ENCODE measurements around the gene PLA2G6. TPM values are rescaled to one million over a fixed set of nuclear protein-coding genes. Genes with fewer than 3 reads are reported as not detected.
A peak's percentile ranks its signal among the peaks of the same experiment; 100 is the strongest.

Gene PLA2G6
- total RNA-seq, 5 donors from 2014 or later (not counting 1 experiment from before 2014, with no cell fraction given), result 93.6 to 197 (median 162) TPM

DNA sequence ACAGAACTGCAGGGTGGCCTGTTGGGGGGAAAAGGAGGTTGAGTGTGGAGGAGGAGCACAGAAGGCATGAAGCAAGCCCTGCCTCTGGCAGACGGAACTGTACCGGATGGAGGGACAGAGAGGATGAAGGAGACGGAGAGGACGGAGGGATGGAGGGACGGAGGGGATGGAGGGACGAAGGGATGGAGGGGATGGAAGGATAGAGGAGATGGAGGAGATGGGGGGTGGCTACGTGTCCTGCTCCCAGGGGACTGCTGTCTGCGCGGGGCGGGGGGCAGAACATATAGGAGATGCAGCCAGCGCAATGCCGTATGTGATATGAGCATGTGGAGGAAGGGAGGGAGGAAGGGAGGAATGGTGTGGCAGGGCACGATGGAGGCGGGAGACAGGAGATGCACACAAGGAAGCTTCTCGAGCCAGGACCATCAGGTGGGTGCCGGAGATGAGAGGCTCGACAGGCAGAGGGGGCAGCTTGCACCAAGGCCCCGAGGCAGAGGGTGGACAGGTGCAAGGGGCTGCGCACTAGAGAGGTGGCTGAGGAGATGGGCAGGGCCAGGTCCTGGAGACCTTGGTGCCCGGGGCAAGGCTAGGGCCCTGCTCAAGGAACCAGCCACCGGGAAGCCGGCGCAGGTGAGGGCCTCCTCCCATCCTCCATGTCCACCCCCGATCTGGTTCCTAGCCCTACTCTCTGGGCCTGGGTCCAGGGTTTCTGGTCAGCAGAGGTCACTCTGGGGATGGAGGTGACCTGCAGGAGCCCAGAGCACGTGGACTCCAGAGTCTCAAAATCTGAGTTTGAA, 45.4 kb upstream of the PLA2G6 start:
- no peak for ATAC-seq (replicated peaks in 1 of 4)
- DNase-seq, result no peak
- ChIA-PET CTCF (no interaction called here), POLR2A (no interaction called here)
- H3K9me3 Mint-ChIP-seq, result no peaks in the 10 kb centered on the region
- no peaks in the 10 kb centered on the region for H3K27me3 Mint-ChIP-seq
- peaks cover 22 to 50% of the 10 kb centered on the region in 2 donors for H3K36me3 ChIP-seq (ENCODE audit: control insufficient read depth in 2 of 2, extremely low read depth in 1 of 2, insufficient read depth in 1 of 2, low read length in 1 of 2)
- WGBS (ENCODE audit: insufficient coverage), result 93% methylated on average over 24 of the region's 25 CpGs
- peaks cover 0 to 17% of the 10 kb centered on the region in 2 experiments for H3K4me1 ChIP-seq (ENCODE audit: control insufficient read depth in 1 of 2, extremely low read depth in 1 of 2, insufficient read depth in 2 of 2, low read length in 2 of 2)
- H3K27me3 ChIP-seq (replicated peaks in 1 of 2; ENCODE audit: control insufficient read depth in 2 of 2, extremely low read depth in 1 of 2, insufficient read depth in 2 of 2, low read length in 1 of 2), result no peaks in the 10 kb centered on the region
- H3K4me3 Mint-ChIP-seq, result no peak overlapping the region
- H3K4me1 Mint-ChIP-seq, result peaks cover 3 to 19% (median 12%) of the 10 kb centered on the region in 3 donors
- no peak overlapping the region for H3K4me3 ChIP-seq (ENCODE audit: control insufficient read depth in 1 of 2, extremely low read depth in 1 of 2, low read length in 1 of 2)
- no peak overlapping the region for H3K27ac ChIP-seq (ENCODE audit: low read length)
- peaks cover 28% of the 10 kb centered on the region for H3K36me3 Mint-ChIP-seq
- no peak overlapping the region for H3K27ac Mint-ChIP-seq
- H3K9me3 ChIP-seq, result no peaks in the 10 kb centered on the region

DNA sequence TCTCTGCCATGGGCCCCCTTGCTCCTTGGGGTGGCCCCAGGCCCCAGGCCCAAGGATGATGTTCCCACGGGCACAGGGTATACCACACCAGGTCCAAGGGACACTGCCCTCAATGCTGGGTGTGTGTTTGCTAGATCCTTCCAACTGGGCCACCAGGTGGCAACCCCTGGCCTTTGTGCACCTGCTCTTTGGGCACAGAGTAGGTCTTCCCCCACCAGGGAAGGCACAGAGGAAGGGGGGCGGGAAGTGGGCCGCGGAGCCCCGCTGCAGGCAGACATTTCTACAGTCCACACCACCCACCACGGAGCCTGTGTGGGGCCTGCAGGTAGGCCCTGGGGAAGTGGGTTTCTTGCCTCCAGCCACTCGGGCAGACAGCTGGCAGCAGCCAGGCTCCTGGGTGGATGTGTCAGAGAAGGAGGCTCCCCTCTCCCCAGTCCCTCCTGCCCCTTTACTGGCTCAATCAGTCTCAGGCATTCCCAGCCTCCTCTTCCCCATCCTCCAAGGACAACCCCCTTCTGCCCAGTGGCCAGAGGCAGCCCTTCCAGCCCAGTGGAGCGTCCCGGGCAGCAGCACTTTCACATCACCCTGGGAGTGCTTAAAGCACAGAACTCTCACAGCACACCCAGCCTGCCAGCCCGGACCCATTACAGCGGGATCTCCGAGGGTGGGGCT, 41.8 kb upstream of the PLA2G6 start:
- peaks cover 0 to 24% of the 10 kb centered on the region in 2 experiments for H3K4me1 ChIP-seq (ENCODE audit: control insufficient read depth in 1 of 2, extremely low read depth in 1 of 2, insufficient read depth in 2 of 2, low read length in 2 of 2)
- H3K36me3 Mint-ChIP-seq, result peaks cover 16% of the 10 kb centered on the region
- H3K27me3 ChIP-seq (replicated peaks in 1 of 2; ENCODE audit: control insufficient read depth in 2 of 2, extremely low read depth in 1 of 2, insufficient read depth in 2 of 2, low read length in 1 of 2), result no peaks in the 10 kb centered on the region
- H3K27ac ChIP-seq (ENCODE audit: low read length), result no peak overlapping the region
- WGBS (ENCODE audit: insufficient coverage), result 92% methylated on average over 3 of the region's 12 CpGs
- H3K27ac Mint-ChIP-seq, result no peak overlapping the region
- H3K4me3 ChIP-seq (ENCODE audit: control insufficient read depth in 1 of 2, extremely low read depth in 1 of 2, low read length in 1 of 2), result no peak overlapping the region
- no peaks in the 10 kb centered on the region for H3K27me3 Mint-ChIP-seq
- no peaks in the 10 kb centered on the region for H3K9me3 Mint-ChIP-seq
- POLR2A ChIA-PET, result no interaction called here
- CTCF ChIA-PET, result no interaction called here
- H3K36me3 ChIP-seq (ENCODE audit: control insufficient read depth in 2 of 2, extremely low read depth in 1 of 2, insufficient read depth in 1 of 2, low read length in 1 of 2), result peaks cover 15 to 32% of the 10 kb centered on the region in 2 donors
- H3K4me1 Mint-ChIP-seq, result peaks cover 6 to 16% (median 10%) of the 10 kb centered on the region in 3 donors
- DNase-seq (no peak), ATAC-seq (replicated peaks in 1 of 4) (peak in 2 of 4 experiments; percentile 2 to 8)
- H3K9me3 ChIP-seq, result no peaks in the 10 kb centered on the region
- H3K4me3 Mint-ChIP-seq, result no peak overlapping the region

DNA sequence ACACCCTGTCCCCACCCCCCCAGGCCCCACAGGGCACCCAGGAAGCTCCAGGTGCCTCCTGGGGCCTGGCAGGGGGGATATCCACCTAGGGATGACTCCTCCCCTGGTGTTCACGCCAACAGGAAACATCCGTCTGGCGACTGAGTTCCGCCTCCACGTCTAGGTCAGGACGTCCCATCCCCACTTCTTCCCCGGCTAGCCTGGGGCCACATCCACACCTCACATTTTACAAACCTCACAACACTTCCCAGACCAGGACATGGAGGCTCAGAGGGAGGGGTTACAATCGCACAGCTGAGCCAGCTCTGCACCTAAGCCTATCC, 41.1 kb upstream of the PLA2G6 start:
- ChIA-PET CTCF (no interaction called here), POLR2A (no interaction called here)
- DNase-seq, result no peak
- H3K4me1 Mint-ChIP-seq, result peaks cover 6 to 23% (median 17%) of the 10 kb centered on the region in 3 donors
- Histone ChIP-seq H3K27me3 (replicated peaks in 1 of 2; ENCODE audit: control insufficient read depth in 2 of 2, extremely low read depth in 1 of 2, insufficient read depth in 2 of 2, low read length in 1 of 2) (no peaks in the 10 kb centered on the region), H3K4me3 (ENCODE audit: control insufficient read depth in 1 of 2, extremely low read depth in 1 of 2, low read length in 1 of 2) (no peak overlapping the region), H3K36me3 (ENCODE audit: control insufficient read depth in 2 of 2, extremely low read depth in 1 of 2, insufficient read depth in 1 of 2, low read length in 1 of 2) (peaks cover 13 to 26% of the 10 kb centered on the region in 2 donors), H3K4me1 (ENCODE audit: control insufficient read depth in 1 of 2, extremely low read depth in 1 of 2, insufficient read depth in 2 of 2, low read length in 2 of 2) (peaks cover 0 to 31% of the 10 kb centered on the region in 2 experiments), H3K9me3 (no peaks in the 10 kb centered on the region), H3K27ac (ENCODE audit: low read length) (no peak overlapping the region)
- H3K27ac Mint-ChIP-seq, result no peak overlapping the region
- peaks cover 16% of the 10 kb centered on the region for H3K36me3 Mint-ChIP-seq
- 86% methylated on average over 5 of the region's 8 CpGs for WGBS (ENCODE audit: insufficient coverage)
- H3K4me3 Mint-ChIP-seq, result no peak overlapping the region
- no peak for ATAC-seq (replicated peaks in 1 of 4)
- no peaks in the 10 kb centered on the region for H3K27me3 Mint-ChIP-seq
- H3K9me3 Mint-ChIP-seq, result no peaks in the 10 kb centered on the region

DNA sequence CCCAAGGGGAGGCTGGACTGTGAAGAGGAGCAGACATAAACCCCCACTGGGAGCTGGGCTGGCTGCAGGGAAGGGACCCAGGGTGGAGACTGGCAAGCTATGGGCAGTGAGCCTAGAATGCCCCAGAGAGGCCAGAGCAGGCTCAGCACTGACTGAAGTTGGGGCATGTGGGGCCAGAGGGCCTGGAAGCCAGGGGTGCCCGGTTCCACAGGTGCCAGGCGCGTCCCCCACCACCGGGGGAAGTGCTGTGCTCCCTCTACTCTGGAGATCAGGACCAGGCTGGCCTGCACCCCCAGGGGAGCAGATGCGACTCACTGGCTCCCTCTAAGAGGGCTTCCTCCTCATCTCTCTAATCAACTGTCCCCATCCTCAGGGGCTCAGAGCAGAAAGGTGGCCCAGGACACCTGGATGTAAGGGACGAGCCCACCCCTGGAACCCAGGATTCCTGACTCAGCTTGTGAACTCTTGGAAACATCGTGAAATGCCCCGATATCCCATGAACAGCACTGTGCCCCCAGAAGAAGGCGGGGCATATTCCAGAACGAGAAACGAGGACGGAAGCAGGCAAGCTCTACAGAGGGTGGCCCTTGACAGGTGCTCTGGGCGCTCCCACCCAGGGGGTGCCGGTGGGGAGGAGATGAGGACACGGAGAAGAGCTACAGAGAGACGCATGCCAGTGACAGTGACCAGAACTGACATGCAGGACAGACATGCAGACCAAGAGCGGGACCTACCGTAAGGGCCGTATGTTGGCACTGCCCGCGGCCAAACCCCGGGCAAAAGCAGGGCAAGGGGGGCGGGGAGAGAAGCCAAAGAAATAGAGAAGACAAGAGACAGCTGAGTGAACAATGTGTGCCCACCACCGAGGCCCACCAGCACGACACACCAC, 40.5 kb upstream of the PLA2G6 start:
- ChIA-PET CTCF (no interaction called here), POLR2A (no interaction called here)
- Mint-ChIP-seq H3K4me1 (peaks cover 6 to 23% (median 18%) of the 10 kb centered on the region in 3 donors), H3K4me3 (no peak overlapping the region), H3K27me3 (no peaks in the 10 kb centered on the region), H3K9me3 (no peaks in the 10 kb centered on the region), H3K36me3 (peaks cover 13% of the 10 kb centered on the region), H3K27ac (peak overlapping the region in 1 of 2 donors; percentile 48)
- Histone ChIP-seq H3K9me3 (no peaks in the 10 kb centered on the region), H3K27me3 (replicated peaks in 1 of 2; ENCODE audit: control insufficient read depth in 2 of 2, extremely low read depth in 1 of 2, insufficient read depth in 2 of 2, low read length in 1 of 2) (no peaks in the 10 kb centered on the region), H3K4me3 (ENCODE audit: control insufficient read depth in 1 of 2, extremely low read depth in 1 of 2, low read length in 1 of 2) (no peak overlapping the region), H3K27ac (ENCODE audit: low read length) (no peak overlapping the region), H3K4me1 (ENCODE audit: control insufficient read depth in 1 of 2, extremely low read depth in 1 of 2, insufficient read depth in 2 of 2, low read length in 2 of 2) (peaks cover 0 to 32% of the 10 kb centered on the region in 2 experiments), H3K36me3 (ENCODE audit: control insufficient read depth in 2 of 2, extremely low read depth in 1 of 2, insufficient read depth in 1 of 2, low read length in 1 of 2) (peaks cover 9 to 23% of the 10 kb centered on the region in 2 donors)
- WGBS (ENCODE audit: insufficient coverage), result 95% methylated on average over 23 of the region's 25 CpGs
- ATAC-seq (replicated peaks in 1 of 4) (no peak), DNase-seq (no peak)

DNA sequence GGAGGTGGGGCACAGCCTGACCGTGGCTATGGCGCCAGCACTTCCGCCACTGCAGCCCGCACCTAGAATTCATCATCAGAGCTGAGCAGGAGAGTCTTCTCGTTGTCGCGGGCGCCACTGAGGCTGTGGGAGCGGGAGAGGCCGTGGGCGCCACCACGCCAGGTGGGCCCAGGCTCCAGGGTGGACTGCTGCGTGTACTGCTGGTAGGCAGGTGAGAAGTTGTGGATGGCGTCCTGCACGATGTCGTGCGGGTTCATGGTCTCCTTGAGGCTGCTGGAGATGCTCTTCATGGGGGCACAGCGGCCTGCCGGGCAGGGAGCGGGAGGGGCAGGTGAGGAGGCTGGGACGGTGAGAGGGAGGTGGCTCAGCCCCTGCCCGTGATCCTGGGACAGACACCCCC, 39.8 kb upstream of the PLA2G6 start:
- no peak overlapping the region for H3K27ac ChIP-seq (ENCODE audit: low read length)
- H3K27me3 Mint-ChIP-seq, result no peaks in the 10 kb centered on the region
- no peaks in the 10 kb centered on the region for H3K9me3 Mint-ChIP-seq
- no peak for DNase-seq
- H3K4me1 ChIP-seq (ENCODE audit: control insufficient read depth in 1 of 2, extremely low read depth in 1 of 2, insufficient read depth in 2 of 2, low read length in 2 of 2), result peaks cover 0 to 32% of the 10 kb centered on the region in 2 experiments
- no peaks in the 10 kb centered on the region for H3K27me3 ChIP-seq (replicated peaks in 1 of 2; ENCODE audit: control insufficient read depth in 2 of 2, extremely low read depth in 1 of 2, insufficient read depth in 2 of 2, low read length in 1 of 2)
- H3K36me3 ChIP-seq (ENCODE audit: control insufficient read depth in 2 of 2, extremely low read depth in 1 of 2, insufficient read depth in 1 of 2, low read length in 1 of 2), result peaks cover 9 to 17% of the 10 kb centered on the region in 2 donors
- H3K4me3 Mint-ChIP-seq, result no peak overlapping the region
- ChIA-PET CTCF (no interaction called here), POLR2A (no interaction called here)
- H3K9me3 ChIP-seq, result no peaks in the 10 kb centered on the region
- H3K36me3 Mint-ChIP-seq, result peaks cover 13% of the 10 kb centered on the region
- H3K27ac Mint-ChIP-seq, result no peak overlapping the region
- no peak for ATAC-seq (replicated peaks in 1 of 4)
- H3K4me3 ChIP-seq (ENCODE audit: control insufficient read depth in 1 of 2, extremely low read depth in 1 of 2, low read length in 1 of 2), result no peak overlapping the region
- 91% methylated on average over 13 of the region's 22 CpGs for WGBS (ENCODE audit: insufficient coverage)
- H3K4me1 Mint-ChIP-seq, result peaks cover 6 to 23% (median 18%) of the 10 kb centered on the region in 3 donors

DNA sequence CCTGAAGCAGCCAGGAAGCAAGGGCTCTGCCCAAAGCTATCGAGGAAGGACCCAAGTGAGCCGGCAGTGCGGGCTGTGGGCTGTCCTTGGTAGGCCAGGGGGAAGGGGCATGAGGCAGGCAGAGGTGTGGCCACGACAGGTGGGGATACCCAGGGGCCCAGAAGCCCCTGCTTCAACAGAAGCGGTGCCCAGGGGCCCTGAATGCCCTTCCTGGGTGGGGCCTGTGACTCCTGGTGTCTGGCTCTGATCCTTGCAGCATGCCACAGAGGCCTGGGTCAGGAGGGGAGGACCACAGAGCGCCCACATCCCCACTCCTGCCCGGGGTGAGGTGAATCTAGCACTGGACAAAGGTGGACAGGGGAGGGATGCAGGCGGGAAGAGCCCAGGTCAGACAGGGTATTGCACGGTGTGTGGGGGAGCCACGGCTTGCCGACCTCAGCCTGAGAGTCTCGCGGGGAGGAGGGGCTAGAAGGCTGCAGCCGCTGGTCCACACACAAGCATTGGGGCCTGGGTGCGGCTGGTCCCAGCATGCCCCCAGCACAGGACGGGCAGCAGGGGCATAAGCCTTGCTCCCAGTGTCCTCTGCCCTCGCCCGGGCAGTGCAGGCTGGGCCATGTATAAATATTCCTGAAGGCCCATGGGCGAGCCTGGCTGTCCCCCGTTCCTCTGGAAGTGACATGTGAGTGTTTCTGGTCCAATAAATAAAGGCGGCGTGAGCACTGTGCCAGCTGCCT, 39.2 kb upstream of the PLA2G6 start:
- Histone ChIP-seq H3K4me1 (ENCODE audit: control insufficient read depth in 1 of 2, extremely low read depth in 1 of 2, insufficient read depth in 2 of 2, low read length in 2 of 2) (peaks cover 0 to 32% of the 10 kb centered on the region in 2 experiments), H3K4me3 (ENCODE audit: control insufficient read depth in 1 of 2, extremely low read depth in 1 of 2, low read length in 1 of 2) (no peak overlapping the region), H3K27me3 (replicated peaks in 1 of 2; ENCODE audit: control insufficient read depth in 2 of 2, extremely low read depth in 1 of 2, insufficient read depth in 2 of 2, low read length in 1 of 2) (no peaks in the 10 kb centered on the region), H3K9me3 (no peaks in the 10 kb centered on the region), H3K27ac (ENCODE audit: low read length) (no peak overlapping the region), H3K36me3 (ENCODE audit: control insufficient read depth in 2 of 2, extremely low read depth in 1 of 2, insufficient read depth in 1 of 2, low read length in 1 of 2) (peaks cover 9 to 16% of the 10 kb centered on the region in 2 donors)
- peaks cover 6 to 23% (median 18%) of the 10 kb centered on the region in 3 donors for H3K4me1 Mint-ChIP-seq
- 86% methylated on average over 19 of the region's 22 CpGs for WGBS (ENCODE audit: insufficient coverage)
- no peaks in the 10 kb centered on the region for H3K27me3 Mint-ChIP-seq
- CTCF ChIA-PET, result no interaction called here
- POLR2A ChIA-PET, result no interaction called here
- H3K9me3 Mint-ChIP-seq, result no peaks in the 10 kb centered on the region
- peaks cover 13% of the 10 kb centered on the region for H3K36me3 Mint-ChIP-seq
- peak overlapping the region in 1 of 2 donors; percentile 28 for H3K27ac Mint-ChIP-seq
- DNase-seq, result no peak
- ATAC-seq (replicated peaks in 1 of 4), result peak in 2 of 4 experiments; percentile 6 to 8
- H3K4me3 Mint-ChIP-seq, result no peak overlapping the region
